ENCODE data around the gene RBM38. TPM values are rescaled to one million over a fixed set of nuclear protein-coding genes. Genes with fewer than 3 reads are reported as not detected.

The RBM38 gene
- total and polyA plus RNA-seq, 2 of the 13 experiments (the other 11 are each of a cell fraction or from before 2014, with no cell fraction given), result 24.2 to 34.2 TPM

DNA sequence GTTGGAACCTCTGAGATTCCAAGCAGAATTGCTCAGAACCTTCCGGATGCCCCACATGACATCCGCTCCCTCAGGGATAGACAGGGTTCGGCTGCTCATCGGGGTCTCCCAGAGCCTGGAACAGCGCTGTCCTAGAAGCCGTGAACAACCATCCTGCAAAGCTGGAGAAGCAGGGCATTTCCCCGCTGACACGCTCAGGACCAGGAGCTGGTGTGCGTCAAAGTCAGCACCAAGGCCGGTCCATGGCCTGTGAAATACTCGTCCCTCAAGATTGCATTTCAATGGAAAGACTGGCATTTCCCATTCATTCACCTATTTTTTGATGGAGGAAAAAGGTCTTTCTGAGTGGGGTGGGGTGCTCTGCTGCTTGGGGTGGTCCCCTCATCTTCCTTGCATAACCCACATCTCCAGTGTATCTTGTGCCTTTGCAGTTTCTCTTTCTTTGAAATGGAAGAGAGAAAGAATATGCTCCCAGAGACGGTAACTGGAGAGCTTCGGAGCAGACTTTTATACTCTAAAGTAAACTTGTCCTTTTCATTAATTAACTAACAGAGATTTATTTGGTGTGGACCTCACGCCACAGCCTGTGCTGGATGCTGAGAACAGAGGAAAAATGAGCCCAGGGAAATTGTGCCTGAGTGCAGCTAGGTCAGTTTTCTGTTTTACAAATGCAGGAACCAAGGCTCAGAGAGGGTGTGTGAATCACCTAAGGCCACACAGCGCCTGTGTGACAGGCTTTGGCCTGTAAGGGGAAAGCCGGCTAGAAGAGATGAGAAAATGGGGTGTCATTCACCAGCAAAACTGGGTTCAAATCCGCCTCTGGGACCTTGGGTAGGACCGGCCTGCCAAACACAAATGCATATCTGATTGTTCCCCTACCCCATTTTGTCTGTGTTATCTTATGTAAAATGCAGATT lies 52.4 kb downstream of the RBM38 start:
- no peak for FAIRE-seq

More for the DNA sequence above, 52.4 kb downstream of the RBM38 start:
- BruUV-seq (replicated peaks), result no TSS peak
- POLR2A ChIA-PET, result interaction anchor here (0.8 kb wide), 1 partner anchor 13 kb away, joined by 5 read pairs; no protein-coding TSS in a partner anchor
- Histone ChIP-seq H3K9me3 (ENCODE audit: low read length) (no peaks in the 10 kb centered on the region), H3K27ac (ENCODE audit: extremely low read length, insufficient read depth, low read length) (no peak overlapping the region), H3K9ac (ENCODE audit: insufficient read depth, low read depth, low read length) (no peak overlapping the region), H4K20me1 (ENCODE audit: insufficient read depth, low read length) (no peaks in the 10 kb centered on the region; the same call in 1 of the 2 replicates), H3K27me3 (ENCODE audit: control insufficient read depth in 1 of 2, insufficient read depth in 2 of 2, low read length in 2 of 2) (peaks cover 12 to 64% of the 10 kb centered on the region in 2 experiments; a peak in 4 of 5 replicates), H3K4me1 (ENCODE audit: insufficient read depth, low read length) (peaks cover 10% of the 10 kb centered on the region; the same call in 1 of the 2 replicates), H2AFZ (ENCODE audit: low read length) (no peak overlapping the region), H3K36me3 (replicated peaks in 1 of 2; ENCODE audit: control insufficient read depth in 1 of 2, insufficient read depth in 2 of 2, low read length in 2 of 2) (no peaks in the 10 kb centered on the region), H3K4me3 (replicated peaks in 1 of 3; ENCODE audit: insufficient read depth in 1 of 3, low read depth in 2 of 3, low read length in 3 of 3) (no peak overlapping the region), H3K4me2 (ENCODE audit: low read depth, low read length) (no peak overlapping the region), H3K79me2 (ENCODE audit: insufficient read depth, low read length) (no peaks in the 10 kb centered on the region)
- in situ Hi-C loops (cut with HindIII; ENCODE audit: extremely low pct_ligation_motif_present, low pct_unique_long_range_greater_than_20kb), result no loop called here
- DNase-seq (ENCODE audit: low spot score) (no peak), ATAC-seq (no peak)
- intact Hi-C loops (cut with micrococcal nuclease; ENCODE audit: unreplicated experiment), result no loop called here
- CTCF ChIA-PET (ENCODE audit: low intra/inter-chr PET ratio, low total read pairs), result no interaction called here
- TF ChIP-seq PATZ1 (CRISPR knock-in tag; IDR thresholded peaks at IDR 0.05) (no peak), ZNF768 (CRISPR knock-in tag; IDR thresholded peaks at IDR 0.05) (peak; percentile 94)
- 66% methylated on average over 18 of the region's 18 CpGs for WGBS (ENCODE audit: low lambda C conversion rate)
